ENCODE data around the gene WLS. TPM values are rescaled to one million over a fixed set of nuclear protein-coding genes. Genes with fewer than 3 reads are reported as not detected.
A peak's percentile ranks its signal among the peaks of the same experiment; 100 is the strongest.
"Not testable (repeated sequence)": the region's sequence is repeated elsewhere in the genome, so short reads cannot be mapped to it uniquely, and the experiment has no call there.

WLS gene
- total RNA-seq, result not detected

GRCh38 chr1:68232289-68233148 is at the start of gene WLS:
TSS of gene WLS (minus strand) at chr1:68232523. CDS start at chr1:68232299, 224 bp downstream.
- no peak within 1 kb of the TSS for H3K27ac Mint-ChIP-seq
- no peak for DNase-seq
- peaks cover 68% of the 10 kb centered on the region for H3K27me3 Mint-ChIP-seq
- peaks cover 15% of the 10 kb centered on the region for H3K4me1 Mint-ChIP-seq
- peak within 1 kb of the TSS; percentile 29 for H3K4me3 Mint-ChIP-seq
- H3K9me3 Mint-ChIP-seq, result peaks cover 3% of the 10 kb centered on the region
- no peaks in the 10 kb centered on the region for H3K36me3 Mint-ChIP-seq

GRCh38 chr1:68280286-68280685 is 48.0 kb upstream of the WLS start:
- no peaks in the 10 kb centered on the region for H3K36me3 Mint-ChIP-seq
- no peaks in the 10 kb centered on the region for H3K9me3 Mint-ChIP-seq
- no peak for DNase-seq
- H3K4me1 Mint-ChIP-seq, result no peaks in the 10 kb centered on the region
- H3K27ac Mint-ChIP-seq, result no peak overlapping the region
- H3K4me3 Mint-ChIP-seq, result no peak overlapping the region
- no peaks in the 10 kb centered on the region for H3K27me3 Mint-ChIP-seq

- Mint-ChIP-seq H3K27me3 (no peaks in the 10 kb centered on the region), H3K27ac (no peak overlapping the region), H3K9me3 (no peaks in the 10 kb centered on the region), H3K4me3 (no peak overlapping the region), H3K36me3 (no peaks in the 10 kb centered on the region), H3K4me1 (no peaks in the 10 kb centered on the region)
- DNase-seq, result no peak
These were observed 47.5 kb upstream of the WLS start for GRCh38 chr1:68279846-68280245.

DNA sequence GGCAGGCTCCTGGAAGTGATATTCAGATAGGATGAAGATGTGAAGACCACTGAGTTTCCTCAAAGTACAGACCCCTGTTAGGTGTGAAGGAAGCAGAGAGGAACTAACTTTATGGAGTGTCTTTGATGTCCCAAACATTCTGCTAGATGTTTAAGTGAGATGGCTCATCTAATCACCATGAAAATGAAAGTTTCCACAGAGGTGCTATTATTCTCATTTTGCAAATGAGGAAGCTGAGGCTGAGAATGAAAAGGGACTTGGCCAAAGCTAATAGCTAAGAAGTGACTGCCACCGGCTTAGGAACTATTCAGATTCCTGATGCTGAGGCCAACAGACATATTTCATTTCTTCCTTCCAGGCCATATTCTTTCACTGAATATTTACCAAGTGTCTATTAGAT is 45.9 kb upstream of the WLS start:
- H3K27ac Mint-ChIP-seq, result no peak overlapping the region
- H3K4me3 Mint-ChIP-seq, result no peak overlapping the region
- no peaks in the 10 kb centered on the region for H3K4me1 Mint-ChIP-seq
- H3K36me3 Mint-ChIP-seq, result no peaks in the 10 kb centered on the region
- H3K9me3 Mint-ChIP-seq, result no peaks in the 10 kb centered on the region
- no peak for DNase-seq
- H3K27me3 Mint-ChIP-seq, result no peaks in the 10 kb centered on the region

DNA sequence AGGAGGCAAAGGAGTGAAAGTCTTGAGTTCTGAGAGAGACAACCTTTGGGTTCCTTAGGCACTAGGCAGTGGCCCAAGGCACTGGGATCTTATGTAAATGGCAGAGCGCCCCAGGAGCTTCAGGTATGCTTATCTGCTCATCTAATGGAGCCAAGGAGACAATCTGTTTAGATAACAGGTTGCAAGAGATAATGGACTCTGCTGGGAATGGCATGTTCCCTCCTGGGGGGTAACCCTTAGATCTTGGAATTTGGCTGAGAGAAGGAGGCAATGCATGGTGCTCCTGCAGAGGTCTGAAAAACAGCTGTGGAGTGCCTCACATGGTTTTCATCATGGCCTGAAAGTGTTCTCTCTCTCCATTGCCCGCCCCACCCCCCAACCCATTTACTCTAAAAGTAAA is 44.1 kb upstream of the WLS start:
- H3K27ac Mint-ChIP-seq, result no peak overlapping the region
- no peaks in the 10 kb centered on the region for H3K4me1 Mint-ChIP-seq
- no peak for DNase-seq
- no peak overlapping the region for H3K4me3 Mint-ChIP-seq
- no peaks in the 10 kb centered on the region for H3K27me3 Mint-ChIP-seq
- H3K9me3 Mint-ChIP-seq, result peaks cover 2% of the 10 kb centered on the region
- H3K36me3 Mint-ChIP-seq, result no peaks in the 10 kb centered on the region

DNA sequence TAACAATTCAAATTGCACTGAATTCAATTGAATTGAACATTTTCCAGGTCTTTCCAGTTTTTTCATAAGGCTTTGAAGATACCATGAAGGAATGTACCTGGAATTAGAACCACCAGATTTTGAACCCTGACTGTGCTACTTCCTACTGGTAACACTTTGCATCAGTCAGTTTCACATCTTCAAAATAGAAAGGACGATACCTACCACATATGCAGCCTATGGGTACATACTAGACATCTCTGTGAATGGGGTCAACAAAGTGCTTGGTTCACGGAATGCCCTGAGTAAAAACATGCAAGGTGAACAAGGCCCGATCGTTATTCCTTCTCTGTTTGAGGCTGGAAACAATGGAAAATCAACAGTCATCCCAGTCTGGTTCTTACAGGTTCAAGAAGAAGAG is 41.2 kb upstream of the WLS start:
- Mint-ChIP-seq H3K36me3 (no peaks in the 10 kb centered on the region), H3K27ac (no peak overlapping the region), H3K4me1 (no peaks in the 10 kb centered on the region), H3K4me3 (no peak overlapping the region), H3K9me3 (peaks cover 2% of the 10 kb centered on the region), H3K27me3 (no peaks in the 10 kb centered on the region)
- no peak for DNase-seq

DNA sequence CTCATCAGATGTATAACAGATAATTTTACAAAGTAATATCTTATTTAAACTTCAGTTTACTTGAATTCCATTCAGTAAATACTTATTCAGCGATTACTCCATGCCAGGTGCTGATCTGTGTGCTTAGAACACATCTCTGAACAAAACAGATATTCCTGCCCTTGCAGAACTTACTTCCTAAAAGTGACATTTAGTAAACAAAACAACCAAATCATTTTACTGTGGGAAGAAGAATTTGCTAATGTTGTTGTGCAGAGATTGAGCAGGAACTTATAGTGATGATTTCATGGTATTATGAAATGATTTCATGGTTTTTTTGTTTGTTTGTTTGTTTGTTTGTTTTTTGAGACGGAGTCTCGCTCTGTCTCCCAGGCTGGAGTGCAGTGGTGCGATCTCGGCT is 39.3 kb upstream of the WLS start:
- H3K27me3 Mint-ChIP-seq, result no peaks in the 10 kb centered on the region
- peaks cover 2% of the 10 kb centered on the region for H3K9me3 Mint-ChIP-seq
- no peak overlapping the region for H3K27ac Mint-ChIP-seq
- no peaks in the 10 kb centered on the region for H3K4me1 Mint-ChIP-seq
- no peak for DNase-seq
- no peak overlapping the region for H3K4me3 Mint-ChIP-seq
- H3K36me3 Mint-ChIP-seq, result no peaks in the 10 kb centered on the region

DNA sequence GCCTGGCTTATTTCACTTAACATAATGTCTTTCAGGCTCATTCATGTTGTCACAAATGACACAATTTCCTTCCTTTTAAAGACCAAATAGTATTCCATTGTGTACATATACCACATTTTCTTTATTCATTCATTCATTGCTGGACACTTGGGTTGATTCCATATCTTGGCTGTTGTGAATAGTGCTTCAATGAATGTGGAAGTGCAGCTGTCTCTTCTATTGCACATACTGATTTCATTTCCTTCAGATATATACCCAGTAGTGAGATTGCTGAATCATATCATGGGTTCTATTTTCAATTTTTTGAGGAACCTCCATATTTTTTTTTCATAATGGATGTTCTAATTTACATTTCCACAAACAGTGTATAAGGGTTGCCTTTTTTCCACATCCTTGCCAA is 38.6 kb upstream of the WLS start:
- H3K27ac Mint-ChIP-seq, result no peak overlapping the region
- no peaks in the 10 kb centered on the region for H3K4me1 Mint-ChIP-seq
- H3K36me3 Mint-ChIP-seq, result no peaks in the 10 kb centered on the region
- no peaks in the 10 kb centered on the region for H3K27me3 Mint-ChIP-seq
- peaks cover 2% of the 10 kb centered on the region for H3K9me3 Mint-ChIP-seq
- no peak for DNase-seq
- no peak overlapping the region for H3K4me3 Mint-ChIP-seq

GRCh38 chr1:68269637-68270430 is 37.5 kb upstream of the WLS start:
- no peak overlapping the region for H3K27ac Mint-ChIP-seq
- no peaks in the 10 kb centered on the region for H3K4me1 Mint-ChIP-seq
- H3K27me3 Mint-ChIP-seq, result no peaks in the 10 kb centered on the region
- no peaks in the 10 kb centered on the region for H3K36me3 Mint-ChIP-seq
- no peak for DNase-seq
- no peak overlapping the region for H3K4me3 Mint-ChIP-seq
- H3K9me3 Mint-ChIP-seq, result peaks cover 2% of the 10 kb centered on the region

DNA sequence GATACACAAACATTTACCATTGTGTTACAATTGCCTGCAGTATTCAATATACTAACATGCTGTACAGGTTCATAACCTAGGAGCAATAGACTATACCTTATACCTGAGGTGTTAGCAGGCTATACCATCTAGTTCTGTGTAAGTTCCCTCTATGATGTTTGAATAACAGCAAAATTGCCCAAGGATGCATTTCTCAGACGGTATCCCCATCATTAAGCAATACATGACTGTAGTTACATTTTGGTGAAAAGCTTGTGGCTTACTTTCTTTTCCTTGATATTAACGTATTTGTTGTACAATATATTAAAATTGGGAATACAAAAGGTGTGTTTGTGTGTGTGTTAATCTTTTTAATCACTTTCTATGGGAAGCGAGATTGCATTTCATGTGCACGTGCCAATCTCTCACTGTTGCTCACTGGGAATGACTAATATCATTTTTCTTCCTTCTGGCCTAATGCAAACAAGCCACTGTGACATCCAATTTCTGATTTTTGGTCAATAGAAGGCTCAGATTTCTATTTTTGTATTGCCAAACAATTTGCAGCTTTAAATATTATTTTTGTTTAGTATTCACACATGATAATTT is 36.7 kb upstream of the WLS start:
- no peak for DNase-seq
- Mint-ChIP-seq H3K4me3 (no peak overlapping the region), H3K36me3 (no peaks in the 10 kb centered on the region), H3K27me3 (no peaks in the 10 kb centered on the region), H3K27ac (no peak overlapping the region), H3K9me3 (peaks cover 2% of the 10 kb centered on the region), H3K4me1 (no peaks in the 10 kb centered on the region)

- not testable (repeated sequence) for H3K4me1 Mint-ChIP-seq, H3K27me3 Mint-ChIP-seq, H3K9me3 Mint-ChIP-seq, H3K27ac Mint-ChIP-seq, H3K4me3 Mint-ChIP-seq, DNase-seq, H3K36me3 Mint-ChIP-seq
These were observed 24.5 kb upstream of the WLS start for GRCh38 chr1:68256824-68257223.

GRCh38 chr1:68255301-68255700 is 23.0 kb upstream of the WLS start:
- Mint-ChIP-seq H3K4me1 (no peaks in the 10 kb centered on the region), H3K36me3 (no peaks in the 10 kb centered on the region), H3K27ac (no peak overlapping the region), H3K27me3 (no peaks in the 10 kb centered on the region), H3K4me3 (no peak overlapping the region), H3K9me3 (peaks cover 8% of the 10 kb centered on the region)
- no peak for DNase-seq

- Mint-ChIP-seq H3K36me3 (no peaks in the 10 kb centered on the region), H3K9me3 (peaks cover 8% of the 10 kb centered on the region), H3K27me3 (no peaks in the 10 kb centered on the region), H3K4me1 (no peaks in the 10 kb centered on the region), H3K4me3 (no peak overlapping the region), H3K27ac (no peak overlapping the region)
- no peak for DNase-seq
These were observed 22.4 kb upstream of the WLS start for GRCh38 chr1:68254667-68255226.

GRCh38 chr1:68237040-68237439 is 4.7 kb upstream of the WLS start:
- H3K27me3 Mint-ChIP-seq, result peaks cover 43% of the 10 kb centered on the region
- no peak for DNase-seq
- H3K36me3 Mint-ChIP-seq, result no peaks in the 10 kb centered on the region
- peaks cover 7% of the 10 kb centered on the region for H3K4me1 Mint-ChIP-seq
- peaks cover 6% of the 10 kb centered on the region for H3K9me3 Mint-ChIP-seq
- no peak overlapping the region for H3K27ac Mint-ChIP-seq
- H3K4me3 Mint-ChIP-seq, result no peak overlapping the region

DNA sequence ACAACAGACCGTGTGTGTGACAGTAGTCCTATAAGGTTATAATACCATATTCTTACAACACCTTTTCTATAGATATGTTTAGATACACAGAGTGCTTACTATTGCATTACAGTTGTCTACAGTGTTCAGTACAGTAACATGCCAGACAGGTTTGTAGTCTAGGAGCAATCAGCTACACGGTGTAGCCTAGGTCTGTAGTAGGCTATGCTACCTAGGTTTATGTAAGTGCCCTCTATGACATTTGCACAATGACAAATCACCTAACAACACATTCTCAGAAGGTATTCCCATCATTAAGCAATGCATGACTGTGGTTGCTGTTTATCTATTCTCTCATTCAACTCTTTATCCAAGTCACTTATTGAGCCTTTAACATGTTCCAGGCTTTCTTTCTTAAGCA is 1.8 kb upstream of the WLS start:
- Mint-ChIP-seq H3K36me3 (no peaks in the 10 kb centered on the region), H3K9me3 (peaks cover 3% of the 10 kb centered on the region), H3K4me1 (peaks cover 15% of the 10 kb centered on the region), H3K4me3 (no peak overlapping the region), H3K27ac (no peak overlapping the region), H3K27me3 (peaks cover 67% of the 10 kb centered on the region)
- DNase-seq, result no peak

All from activated naive CD8-positive, alpha-beta T cell treated with anti-CD3 and anti-CD28 coated beads for 36 hours (primary cell).